Upper lobe of left lung (tissue), 4 donors: Measurements from ENCODE around the gene CD8B.

ENCODE experiments used
- EP300 ChIP-seq, 4 donors: sonication (generic); formaldehyde crosslinking; IDR thresholded peaks; one replicate each; pipeline ENCODE4 v1.5.1; 2017; ENCODE audit warnings: antibody characterized with exemption in 4 of 4, control low read depth in 2 of 4
- POLR2A ChIP-seq, 4 donors: fragments of 450-650 bp; IDR thresholded peaks; one replicate each; pipeline ENCODE4 v1.5.1; 2016 to 2017; ENCODE audit warnings: antibody characterized with exemption in 4 of 4, mild to moderate bottlenecking in 2 of 4
- TF ChIP-seq, protein P1 (sequence below), 6 experiments: fragments of 450-650 bp in 4 of 6; fragments of 200-600 bp in 2 of 6; sonication (generic) in 2 of 6; IDR thresholded peaks; one replicate each; pipeline ENCODE4 v1.5.1; 2016 to 2019; ENCODE audit warnings: antibody characterized with exemption in 6 of 6

DNA sequence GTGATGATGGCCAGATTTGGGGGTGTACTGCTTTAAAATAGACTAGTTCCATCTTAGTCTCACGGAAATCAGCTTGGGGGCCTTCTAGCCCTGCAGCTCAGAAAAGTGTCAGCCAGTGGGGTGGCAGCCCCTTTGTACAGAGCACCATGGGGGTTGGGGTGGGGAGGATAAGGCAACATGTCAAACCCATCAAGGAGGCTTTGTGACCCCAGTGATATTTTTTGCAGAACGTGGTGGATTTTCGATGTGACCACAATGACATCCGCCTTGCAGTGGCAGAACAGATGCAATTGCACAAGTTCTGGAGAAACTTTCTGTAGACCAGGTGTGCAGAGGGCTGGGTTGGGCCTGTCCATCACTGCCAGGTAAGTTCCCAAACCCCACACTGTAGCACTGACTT lies 67.9 kb downstream of the CD8B start:
- TF ChIP-seq, protein P1, sequence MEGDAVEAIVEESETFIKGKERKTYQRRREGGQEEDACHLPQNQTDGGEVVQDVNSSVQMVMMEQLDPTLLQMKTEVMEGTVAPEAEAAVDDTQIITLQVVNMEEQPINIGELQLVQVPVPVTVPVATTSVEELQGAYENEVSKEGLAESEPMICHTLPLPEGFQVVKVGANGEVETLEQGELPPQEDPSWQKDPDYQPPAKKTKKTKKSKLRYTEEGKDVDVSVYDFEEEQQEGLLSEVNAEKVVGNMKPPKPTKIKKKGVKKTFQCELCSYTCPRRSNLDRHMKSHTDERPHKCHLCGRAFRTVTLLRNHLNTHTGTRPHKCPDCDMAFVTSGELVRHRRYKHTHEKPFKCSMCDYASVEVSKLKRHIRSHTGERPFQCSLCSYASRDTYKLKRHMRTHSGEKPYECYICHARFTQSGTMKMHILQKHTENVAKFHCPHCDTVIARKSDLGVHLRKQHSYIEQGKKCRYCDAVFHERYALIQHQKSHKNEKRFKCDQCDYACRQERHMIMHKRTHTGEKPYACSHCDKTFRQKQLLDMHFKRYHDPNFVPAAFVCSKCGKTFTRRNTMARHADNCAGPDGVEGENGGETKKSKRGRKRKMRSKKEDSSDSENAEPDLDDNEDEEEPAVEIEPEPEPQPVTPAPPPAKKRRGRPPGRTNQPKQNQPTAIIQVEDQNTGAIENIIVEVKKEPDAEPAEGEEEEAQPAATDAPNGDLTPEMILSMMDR (IDR thresholded peaks at IDR 0.05), result no peak
- TF ChIP-seq EP300 (IDR thresholded peaks at IDR 0.05) (no peak), POLR2A (IDR thresholded peaks at IDR 0.05) (no peak)
